NCI-H69 (cell line): ENCODE results near the gene TRIML2.
"Not testable (repeated sequence)": the region's sequence is repeated elsewhere in the genome, so short reads cannot be mapped to it uniquely, and the experiment has no call there.

Experiments used
- DNase-seq: peaks from one replicate; lab custom pipeline; 2025; lab: John Stamatoyannopoulos, UW

TRIML2 gene

DNA sequence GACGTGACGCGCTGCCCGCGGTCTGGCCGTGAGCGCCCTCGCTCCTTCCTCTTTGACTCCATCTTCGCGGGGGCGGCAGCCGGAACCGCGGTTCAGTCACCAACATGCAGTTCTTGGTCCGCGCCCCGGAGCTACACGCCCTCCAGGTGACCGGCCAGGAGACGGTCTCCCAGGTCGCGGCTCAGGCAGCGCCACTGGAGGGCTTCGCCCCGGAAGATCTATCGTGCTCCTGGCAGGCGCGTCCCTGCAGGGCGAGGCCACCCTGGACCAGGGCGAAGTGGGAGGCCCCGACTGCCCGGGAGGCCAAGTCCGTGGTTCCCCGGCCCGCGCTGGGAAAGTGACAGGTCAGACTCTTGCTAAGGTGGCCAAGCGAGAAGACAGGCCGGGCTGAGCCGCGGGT is 2.9 kb downstream of the TRIML2 start:
- DNase-seq: no peak

GRCh38 chr4:188092824-188093223 is 16.6 kb downstream of the TRIML2 start:
- DNase-seq: no peak

DNA sequence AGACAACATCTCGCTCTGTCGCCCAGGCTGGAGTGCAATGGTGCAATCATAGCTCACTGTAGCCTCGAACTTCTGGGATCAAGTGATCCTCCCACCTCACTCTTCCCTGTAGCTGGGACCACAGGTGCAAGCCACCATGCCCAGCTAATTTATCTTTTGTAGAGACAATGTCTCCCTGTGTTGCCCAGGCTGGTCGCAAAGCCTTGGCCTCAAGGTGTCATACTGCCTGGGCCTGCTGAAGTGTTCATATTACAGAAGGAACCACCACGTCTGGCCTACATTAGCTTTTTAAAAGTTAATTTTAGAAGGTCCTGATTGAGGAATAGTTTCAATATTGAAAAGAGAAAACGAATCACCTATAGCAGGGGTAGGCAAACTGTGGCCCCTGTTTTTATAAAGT is 22.5 kb downstream of the TRIML2 start:
- DNase-seq: no peak

DNA sequence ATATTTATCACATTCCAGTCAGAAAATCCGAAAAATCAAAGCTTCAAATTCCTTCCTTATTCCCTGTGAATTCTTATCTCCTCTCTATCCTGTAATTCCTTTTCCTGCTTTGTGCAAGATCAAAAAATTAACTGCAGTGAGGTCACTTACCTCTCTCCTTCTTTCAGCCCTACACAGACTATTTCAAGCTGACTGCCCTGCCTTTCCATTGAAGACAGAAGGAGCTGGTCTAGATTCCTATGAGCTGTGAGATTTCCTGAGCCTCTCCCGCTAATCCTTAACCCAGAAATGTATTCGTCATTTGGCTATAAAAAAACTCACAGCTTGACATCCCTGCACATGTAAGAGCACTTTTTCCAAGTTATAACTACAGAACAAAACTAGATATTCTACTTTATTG is 26.6 kb downstream of the TRIML2 start:
- DNase-seq: no peak

GRCh38 chr4:188078116-188078515 is 31.3 kb downstream of the TRIML2 start:
- peak; percentile 34 for DNase-seq

DNA sequence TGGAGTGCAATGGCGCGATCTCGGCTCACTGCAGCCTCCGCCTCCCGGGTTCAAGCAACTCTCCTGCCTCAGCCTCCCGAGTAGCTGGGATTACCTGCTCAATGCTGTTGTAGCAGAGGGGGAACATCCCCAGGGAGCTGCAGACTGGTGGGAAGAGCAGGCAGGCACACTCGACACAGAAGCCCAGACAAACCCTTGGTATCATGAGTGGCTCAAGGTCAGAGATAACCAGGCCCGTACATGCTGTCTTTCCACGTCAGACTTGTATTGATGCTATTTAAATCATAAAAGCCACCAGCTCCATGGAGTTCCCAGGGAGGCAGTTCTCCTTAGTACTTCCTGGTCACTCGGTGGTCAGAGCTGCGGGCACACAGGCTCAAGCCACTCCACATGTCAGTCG is 33.2 kb downstream of the TRIML2 start:
- DNase-seq: no peak

- no peak for DNase-seq
Measured at GRCh38 chr4:188061083-188061482, 48.3 kb downstream of the TRIML2 start.

DNA sequence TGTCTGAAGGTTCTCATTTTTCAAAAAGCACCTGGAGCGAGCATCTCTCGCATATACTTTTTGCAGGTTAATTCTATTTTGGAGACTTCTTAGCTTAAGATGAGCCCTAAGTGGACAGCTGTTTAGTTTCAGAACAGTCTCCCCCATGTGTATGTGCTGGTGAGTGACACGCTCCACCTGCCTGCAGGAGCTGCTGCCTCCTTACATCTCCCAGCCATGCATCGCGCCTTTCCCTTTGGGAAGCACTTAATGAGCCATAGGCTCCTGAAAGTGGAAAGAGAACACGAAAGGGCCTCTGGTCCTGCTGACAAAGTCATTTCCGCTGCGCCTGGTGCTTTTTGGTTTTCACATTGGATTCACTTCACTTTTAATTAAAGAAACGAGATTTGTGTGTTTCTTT is 56.1 kb downstream of the TRIML2 start:
- peak; percentile 2 for DNase-seq

DNA sequence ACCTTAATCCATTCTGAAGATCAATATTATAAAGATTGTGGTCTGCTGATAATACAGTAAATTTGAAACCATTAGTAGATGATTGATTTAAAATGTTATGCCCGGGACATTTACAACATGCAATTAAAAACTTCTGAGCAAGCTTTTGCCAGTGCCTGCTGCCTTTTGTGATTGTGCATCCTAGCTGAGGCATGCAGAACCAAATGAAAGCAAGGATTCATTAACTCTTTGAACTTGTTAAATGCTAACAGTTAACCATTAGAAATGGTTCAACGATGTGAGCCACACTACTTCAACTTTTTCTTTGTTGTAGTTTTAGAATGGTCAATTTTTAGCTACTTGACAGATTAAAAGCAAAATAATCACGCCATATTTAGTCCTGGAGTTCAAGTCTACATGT is 62.7 kb downstream of the TRIML2 start:
- DNase-seq: no peak

- DNase-seq: not testable (repeated sequence)
Measured at GRCh38 chr4:188045461-188045860, 63.9 kb downstream of the TRIML2 start.

DNA sequence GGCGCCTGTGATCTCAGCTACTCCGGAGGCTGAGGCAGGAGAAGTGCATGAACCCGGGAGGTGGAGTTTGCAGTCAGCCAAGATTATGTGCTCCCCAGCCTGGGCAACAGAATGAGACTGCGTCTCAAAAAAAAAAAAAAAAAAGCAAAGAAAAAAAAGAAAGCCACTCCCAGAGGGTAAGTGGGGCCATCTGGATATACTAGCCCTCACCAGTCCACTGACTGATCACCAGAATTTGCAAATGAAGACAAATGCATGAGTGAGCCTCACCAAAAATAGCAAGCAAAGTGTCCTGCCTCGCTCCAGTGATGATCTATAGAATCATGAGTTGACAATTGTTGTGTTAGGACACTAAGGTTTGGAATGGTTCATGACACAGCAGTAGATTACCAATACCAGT is 66.2 kb downstream of the TRIML2 start:
- DNase-seq: no peak

DNA sequence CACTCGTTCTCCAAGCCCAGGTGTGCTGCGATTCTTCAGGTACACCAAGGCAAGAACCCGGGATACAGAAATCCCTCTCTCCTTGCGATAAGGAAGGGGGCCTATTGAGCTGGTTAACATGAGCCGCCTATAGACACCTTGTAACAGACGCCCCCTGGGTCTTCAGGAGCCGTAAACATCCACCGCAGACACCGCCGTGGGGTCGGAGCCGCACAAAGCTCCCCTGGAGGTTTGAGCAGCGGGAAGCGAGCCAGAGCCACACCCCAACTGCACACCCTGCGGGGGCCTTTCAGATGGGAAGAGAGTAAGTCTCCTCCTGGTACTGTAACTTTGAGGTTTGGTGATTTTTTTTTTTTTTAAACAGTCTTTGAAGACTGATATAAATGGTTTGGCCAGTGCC is 67.2 kb downstream of the TRIML2 start:
- peak; percentile 0 for DNase-seq

GRCh38 chr4:188041721-188042120 is 67.7 kb downstream of the TRIML2 start:
- DNase-seq: no peak
